Right lobe of liver (tissue), 6 donors: ENCODE results near the gene CASKIN1. TPM values are rescaled to one million over a fixed set of nuclear protein-coding genes. Genes with fewer than 3 reads are reported as not detected.

Experiments
- ATAC-seq, 4 donors: fragments of 200-7000 bp; cut with Tn5 transposase; one replicate each; pipeline ENCODE4 v1.9.1; 2020; ENCODE audit warnings: mild to moderate bottlenecking in 4 of 4, moderate library complexity in 4 of 4
- DNase-seq, 3 donors: peaks; one replicate each; pipeline ENCODE4 v3.0.0-alpha.2; 2020
- H3K27ac ChIP-seq, 3 donors: fragments of 200-600 bp; one replicate each; pipeline ENCODE4 v1.8.0; 2022
- H3K27me3 ChIP-seq, 2 donors: fragments of 200-600 bp; one replicate each; pipeline ENCODE4 v1.8.0; 2022
- H3K36me3 ChIP-seq, 4 donors: fragments of 200-600 bp; sonication (generic) in 1 of 4; one replicate each; pipeline versions ENCODE4 v1.5.1 to v1.8.0; 2017 to 2022; ENCODE audit warnings: control low read depth in 1 of 4
- H3K4me1 ChIP-seq, 4 donors: fragments of 200-600 bp; sonication (generic) in 1 of 4; one replicate each; pipeline versions ENCODE4 v1.5.1 to v1.8.0; 2017 to 2022; ENCODE audit warnings: control low read depth in 1 of 4
- H3K4me3 ChIP-seq, 3 donors: fragments of 200-600 bp; one replicate each; pipeline ENCODE4 v1.8.0; 2022
- H3K9me3 ChIP-seq, 4 donors: fragments of 200-600 bp; sonication (generic) in 1 of 4; one replicate each; pipeline versions ENCODE4 v1.5.1 to v1.8.0; 2017 to 2022; ENCODE audit warnings: control low read depth in 1 of 4
- POLR2A ChIP-seq: fragments of 450-650 bp; IDR thresholded peaks from one replicate; pipeline ENCODE4 v1.6.1; 2017; ENCODE audit warnings: antibody characterized with exemption, mild to moderate bottlenecking
- WGBS: methylation state at CpG from one replicate; pipeline ENCODE4 v1.1.6; 2018; ENCODE audit warnings: low coverage, low lambda C conversion rate; ENCODE audit not compliant: insufficient coverage; ENCODE audit errors: missing lambda C conversion rate; 5-methylcytosine and 5-hydroxymethylcytosine counted together
- intact Hi-C, 2 donors: fragments of 100-400 bp; cut with DNase I; formaldehyde crosslinking; loops; one replicate each; pipeline versions ENCODE4 v1.11.2 to v1.14.1; 2022
- total RNA-seq, 6 experiments: library from RNA; depleted of rRNA in 2 of 6; stranded (reverse); fragments of >200 nt in 2 of 6; fragmentation: NEBNext Ultra II Directional in 3 of 6; extraction: Animal tissue kit (Norgen Biotek cat#: 25700) in 3 of 6; gene quantifications; one replicate each; pipeline versions ENCODE4 v1.1.0 to v1.2.4, GENCODE V29; 2016 to 2023
- TF ChIP-seq, protein P1 (sequence below), 4 donors: fragments of 200-600 bp in 3 of 4; fragments of 450-650 bp in 1 of 4; IDR thresholded peaks; one replicate each; pipeline versions ENCODE4 v1.5.1 to v1.8.0; 2016 to 2022; ENCODE audit warnings: antibody characterized with exemption in 4 of 4, mild to moderate bottlenecking in 2 of 4
- donor health status: DM: no; HTN: yes; CAD: no.
- donor health status: DM: no; HTN: no; CAD: no.
- donor health status: DM: no; HTN: no; CAD: no.
- donor health status: DM: no; HTN: yes; CAD: no.
- donor health status: DM: no; HTN: yes; CAD: no.

The CASKIN1 gene
- total RNA-seq, 6 experiments from 2014 or later = not detected

DNA sequence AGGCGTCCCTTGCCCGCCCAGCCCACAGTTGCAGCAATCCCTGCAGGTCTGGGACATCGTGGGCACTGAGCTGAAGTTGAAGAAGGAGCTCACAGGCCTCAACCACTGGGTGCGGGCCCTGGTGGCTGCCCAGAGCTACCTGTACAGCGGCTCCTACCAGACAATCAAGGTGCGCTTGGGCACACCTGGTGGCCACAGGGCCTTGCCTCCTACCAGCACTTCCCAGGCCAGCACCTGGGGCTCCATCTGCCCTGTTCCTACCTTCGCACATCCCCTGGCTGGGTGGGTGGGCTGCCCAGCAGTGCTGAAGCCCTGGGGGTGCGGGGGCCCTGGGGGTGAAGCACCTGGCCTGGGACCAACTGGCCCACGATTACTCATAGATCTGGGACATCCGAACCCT lies 21.0 kb downstream of the CASKIN1 start:
- no peak for ATAC-seq
- Histone ChIP-seq H3K4me1 (no peaks in the 10 kb centered on the region), H3K9me3 (no peaks in the 10 kb centered on the region), H3K4me3 (no peak overlapping the region), H3K36me3 (peaks cover 0 to 51% (median 17%) of the 10 kb centered on the region in 4 donors), H3K27ac (no peak overlapping the region), H3K27me3 (no peaks in the 10 kb centered on the region)
- DNase-seq = no peak
- intact Hi-C loops = no loop called here
- TF ChIP-seq POLR2A = no peak
- TF ChIP-seq, protein P1, sequence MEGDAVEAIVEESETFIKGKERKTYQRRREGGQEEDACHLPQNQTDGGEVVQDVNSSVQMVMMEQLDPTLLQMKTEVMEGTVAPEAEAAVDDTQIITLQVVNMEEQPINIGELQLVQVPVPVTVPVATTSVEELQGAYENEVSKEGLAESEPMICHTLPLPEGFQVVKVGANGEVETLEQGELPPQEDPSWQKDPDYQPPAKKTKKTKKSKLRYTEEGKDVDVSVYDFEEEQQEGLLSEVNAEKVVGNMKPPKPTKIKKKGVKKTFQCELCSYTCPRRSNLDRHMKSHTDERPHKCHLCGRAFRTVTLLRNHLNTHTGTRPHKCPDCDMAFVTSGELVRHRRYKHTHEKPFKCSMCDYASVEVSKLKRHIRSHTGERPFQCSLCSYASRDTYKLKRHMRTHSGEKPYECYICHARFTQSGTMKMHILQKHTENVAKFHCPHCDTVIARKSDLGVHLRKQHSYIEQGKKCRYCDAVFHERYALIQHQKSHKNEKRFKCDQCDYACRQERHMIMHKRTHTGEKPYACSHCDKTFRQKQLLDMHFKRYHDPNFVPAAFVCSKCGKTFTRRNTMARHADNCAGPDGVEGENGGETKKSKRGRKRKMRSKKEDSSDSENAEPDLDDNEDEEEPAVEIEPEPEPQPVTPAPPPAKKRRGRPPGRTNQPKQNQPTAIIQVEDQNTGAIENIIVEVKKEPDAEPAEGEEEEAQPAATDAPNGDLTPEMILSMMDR (IDR thresholded peaks at IDR 0.05) = no peak
- 100% methylated on average over 2 of the region's 10 CpGs for WGBS

DNA sequence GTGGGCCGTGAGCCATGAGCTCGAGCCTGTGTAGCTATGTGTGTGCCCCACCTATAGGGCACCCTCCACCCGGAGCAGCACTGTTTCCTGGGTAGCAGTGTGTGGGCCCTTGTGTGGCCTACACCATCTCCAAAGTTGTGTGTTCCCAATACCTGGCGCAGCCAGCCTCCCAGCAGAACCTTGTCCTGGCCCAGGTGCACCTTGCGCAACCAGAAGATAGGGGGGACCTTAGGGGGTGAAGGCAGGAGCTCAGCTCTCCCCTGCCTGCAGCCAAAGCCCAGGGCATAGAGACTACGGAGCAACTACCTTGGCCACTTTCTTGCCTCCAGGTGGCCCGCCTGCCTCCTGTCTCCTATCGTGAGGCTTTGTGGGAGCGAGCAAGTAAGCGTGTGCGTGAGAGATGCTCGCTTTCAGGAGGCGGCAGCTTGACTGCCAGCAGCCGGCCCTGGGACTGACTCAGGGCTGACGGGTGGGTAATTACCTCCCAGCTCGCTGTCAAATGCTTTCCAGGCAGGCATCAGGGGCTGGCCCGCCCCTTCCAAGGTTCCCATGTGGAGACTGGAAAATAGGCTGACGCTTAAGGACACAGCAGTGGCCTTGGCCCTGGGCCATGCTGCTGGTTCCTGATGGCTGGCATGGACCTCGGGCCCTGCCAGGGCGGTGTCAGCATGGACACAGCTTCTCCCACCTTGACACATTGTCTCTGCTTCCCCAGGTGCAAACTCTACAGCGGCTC lies 21.8 kb downstream of the CASKIN1 start:
- peaks cover 0 to 51% (median 17%) of the 10 kb centered on the region in 4 donors for H3K36me3 ChIP-seq
- H3K27ac ChIP-seq = no peak overlapping the region
- no peaks in the 10 kb centered on the region for H3K9me3 ChIP-seq
- ATAC-seq = no peak
- WGBS = no CpG with 5 or more reads among the region's 21 CpGs
- no peak overlapping the region for H3K4me3 ChIP-seq
- DNase-seq = no peak
- H3K27me3 ChIP-seq = no peaks in the 10 kb centered on the region
- H3K4me1 ChIP-seq = no peaks in the 10 kb centered on the region
- intact Hi-C loops = no loop called here
- no peak for TF ChIP-seq POLR2A
- TF ChIP-seq, protein P1 (IDR thresholded peaks at IDR 0.05) = no peak

DNA sequence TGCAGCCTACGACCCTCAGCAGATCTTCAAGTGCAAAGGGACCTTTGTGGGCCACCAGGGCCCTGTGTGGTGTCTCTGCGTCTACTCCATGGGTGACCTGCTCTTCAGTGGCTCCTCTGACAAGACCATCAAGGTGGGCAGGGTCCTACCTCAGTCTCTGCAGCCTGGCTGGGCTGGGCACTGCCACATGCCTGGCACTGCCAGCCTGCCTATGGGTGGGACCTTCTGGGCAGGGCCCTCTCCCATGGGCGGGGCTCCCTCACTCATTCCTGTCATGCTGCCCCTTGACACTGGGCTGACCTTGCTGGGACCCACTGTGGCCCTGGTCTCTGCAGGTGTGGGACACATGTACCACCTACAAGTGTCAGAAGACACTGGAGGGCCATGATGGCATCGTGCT lies 22.5 kb downstream of the CASKIN1 start:
- TF ChIP-seq, protein P1 (IDR thresholded peaks at IDR 0.05) = no peak
- TF ChIP-seq POLR2A = no peak
- ATAC-seq = no peak
- DNase-seq = no peak
- no peak overlapping the region for H3K27ac ChIP-seq
- no peak overlapping the region for H3K4me3 ChIP-seq
- intact Hi-C loops = no loop called here
- H3K9me3 ChIP-seq = no peaks in the 10 kb centered on the region
- H3K4me1 ChIP-seq = no peaks in the 10 kb centered on the region
- no peaks in the 10 kb centered on the region for H3K27me3 ChIP-seq
- WGBS = no CpG with 5 or more reads among the region's 4 CpGs
- peaks cover 0 to 51% (median 17%) of the 10 kb centered on the region in 4 donors for H3K36me3 ChIP-seq

DNA sequence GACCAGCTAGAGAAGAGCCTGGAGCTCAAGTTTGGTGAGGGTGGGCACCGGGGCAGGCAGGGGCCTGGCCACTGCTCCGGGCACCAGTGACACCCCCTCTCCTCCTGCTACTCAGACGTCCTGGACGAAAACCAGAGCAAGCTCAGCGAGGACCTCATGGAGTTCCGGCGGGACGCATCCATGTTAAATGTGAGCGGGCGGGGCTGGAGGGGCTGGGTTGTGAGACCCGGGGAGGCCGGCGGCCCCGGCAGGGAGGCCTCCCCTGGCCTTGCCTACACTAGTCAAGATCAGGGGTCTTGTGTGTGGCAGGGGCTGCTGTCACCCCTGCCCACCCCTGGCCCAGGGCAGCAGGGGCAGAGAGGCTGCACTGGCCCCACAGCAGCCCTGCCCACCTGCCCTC lies 23.0 kb downstream of the CASKIN1 start:
- TF ChIP-seq, protein P1 (IDR thresholded peaks at IDR 0.05) = no peak
- no peak for TF ChIP-seq POLR2A
- 100% methylated on average over 2 of the region's 14 CpGs for WGBS
- intact Hi-C loops = no loop called here
- Histone ChIP-seq H3K4me3 (no peak overlapping the region), H3K9me3 (no peaks in the 10 kb centered on the region), H3K27ac (no peak overlapping the region), H3K36me3 (peaks cover 0 to 51% (median 17%) of the 10 kb centered on the region in 4 donors), H3K27me3 (no peaks in the 10 kb centered on the region), H3K4me1 (no peaks in the 10 kb centered on the region)
- DNase-seq (no peak), ATAC-seq (no peak)
